Activated T-helper 1 cell treated with anti-CD3 and anti-CD28 coated beads, Interleukin-2, amount 50 U/mL, for 16 hours (primary cell): ENCODE data around the gene PEF1.

Source experiments
- DNase-seq, 2 donors: peaks; one replicate each; pipeline ENCODE4 v3.0.0-alpha.2; 2020; ENCODE audit warnings: low read depth in 1 of 2, low spot score in 1 of 2

The PEF1 gene

GRCh38 chr1:31671561-31672201 lies 27.0 kb upstream of the PEF1 start:
- DNase-seq = no peak

- DNase-seq = no peak
Measured at GRCh38 chr1:31671147-31671546, 26.5 kb upstream of the PEF1 start.

- DNase-seq = no peak
Measured at GRCh38 chr1:31670593-31670964, 25.9 kb upstream of the PEF1 start.

- no peak for DNase-seq
Measured at GRCh38 chr1:31669786-31670592, 25.3 kb upstream of the PEF1 start.

GRCh38 chr1:31669433-31669785 lies 24.7 kb upstream of the PEF1 start:
- no peak for DNase-seq

GRCh38 chr1:31668303-31668883 lies 23.7 kb upstream of the PEF1 start:
- no peak for DNase-seq

GRCh38 chr1:31667065-31667785 lies 22.5 kb upstream of the PEF1 start:
- no peak for DNase-seq

GRCh38 chr1:31666263-31666963 lies 21.7 kb upstream of the PEF1 start:
- no peak for DNase-seq

- DNase-seq = no peak
Measured at GRCh38 chr1:31665234-31665878, 20.7 kb upstream of the PEF1 start.

- no peak for DNase-seq
Measured at GRCh38 chr1:31664528-31664927, 19.9 kb upstream of the PEF1 start.

GRCh38 chr1:31663622-31664452 lies 19.2 kb upstream of the PEF1 start:
- DNase-seq = peak; percentile 29 to 46

GRCh38 chr1:31662463-31662862 lies 17.8 kb upstream of the PEF1 start:
- no peak for DNase-seq

- no peak for DNase-seq
Measured at GRCh38 chr1:31661856-31662255, 17.2 kb upstream of the PEF1 start.

- no peak for DNase-seq
Measured at GRCh38 chr1:31660871-31661455, 16.3 kb upstream of the PEF1 start.

- no peak for DNase-seq
Measured at GRCh38 chr1:31659889-31660288, 15.2 kb upstream of the PEF1 start.

- no peak for DNase-seq
Measured at GRCh38 chr1:31658721-31659120, 14.0 kb upstream of the PEF1 start.

- DNase-seq = no peak
Measured at GRCh38 chr1:31657972-31658510, 13.4 kb upstream of the PEF1 start.

- no peak for DNase-seq
Measured at GRCh38 chr1:31657020-31657804, 12.5 kb upstream of the PEF1 start.
